Amniotic stem cell (primary cell): Measurements from ENCODE around the gene MAP6D1.
"Not testable (repeated sequence)": the region's sequence is repeated elsewhere in the genome, so short reads cannot be mapped to it uniquely, and the experiment has no call there.

ENCODE experiments used
- DNase-seq: peaks from one replicate; lab custom pipeline; 2025; lab: John Stamatoyannopoulos, UW

Gene MAP6D1

GRCh38 chr3:183799461-183799860 is 25.9 kb downstream of the MAP6D1 start:
- DNase-seq, result no peak

DNA sequence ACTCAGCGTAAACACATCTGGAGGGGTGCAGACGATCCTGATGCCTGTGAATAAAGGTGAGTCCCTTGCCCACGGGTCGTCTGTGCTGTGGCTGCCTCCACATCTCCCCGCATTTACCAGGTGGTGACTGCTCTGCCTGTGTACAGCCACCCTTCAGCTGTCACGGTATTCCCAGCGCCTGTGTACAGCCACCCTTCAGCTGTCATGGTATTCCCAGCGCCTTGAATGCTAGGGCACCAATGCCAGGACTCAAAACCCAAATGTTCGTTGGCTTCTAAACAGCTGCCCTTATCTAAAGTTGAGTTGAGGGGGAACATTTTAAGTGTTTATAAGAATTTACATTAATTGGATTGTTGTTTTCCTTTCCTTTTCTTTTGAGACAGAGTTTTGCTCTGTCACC is 27.4 kb downstream of the MAP6D1 start:
- DNase-seq, result no peak

GRCh38 chr3:183796372-183796771 is 29.0 kb downstream of the MAP6D1 start:
- no peak for DNase-seq

DNA sequence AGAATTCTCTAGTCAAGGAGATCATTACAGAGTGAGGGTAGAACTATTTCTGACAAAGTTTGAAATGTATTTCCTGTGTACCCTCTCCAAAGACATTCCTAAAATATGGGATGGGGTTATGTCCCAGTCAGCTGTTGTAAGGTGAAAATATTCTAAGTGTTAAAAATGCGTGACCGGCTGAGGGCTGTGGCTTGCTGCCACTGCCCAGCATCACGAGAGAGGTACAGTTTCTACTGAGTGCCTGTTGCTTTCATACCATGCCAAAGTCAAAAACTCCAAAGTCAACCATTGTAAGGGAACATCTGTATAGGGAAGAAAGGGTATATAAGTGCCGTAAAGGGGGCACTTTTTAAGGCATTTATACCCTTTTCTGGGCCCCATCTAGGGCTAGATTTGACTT is 30.9 kb downstream of the MAP6D1 start:
- DNase-seq, result no peak

GRCh38 chr3:183792976-183793375 is 32.4 kb downstream of the MAP6D1 start:
- no peak for DNase-seq

GRCh38 chr3:183790700-183791099 is 34.7 kb downstream of the MAP6D1 start:
- no peak for DNase-seq

DNA sequence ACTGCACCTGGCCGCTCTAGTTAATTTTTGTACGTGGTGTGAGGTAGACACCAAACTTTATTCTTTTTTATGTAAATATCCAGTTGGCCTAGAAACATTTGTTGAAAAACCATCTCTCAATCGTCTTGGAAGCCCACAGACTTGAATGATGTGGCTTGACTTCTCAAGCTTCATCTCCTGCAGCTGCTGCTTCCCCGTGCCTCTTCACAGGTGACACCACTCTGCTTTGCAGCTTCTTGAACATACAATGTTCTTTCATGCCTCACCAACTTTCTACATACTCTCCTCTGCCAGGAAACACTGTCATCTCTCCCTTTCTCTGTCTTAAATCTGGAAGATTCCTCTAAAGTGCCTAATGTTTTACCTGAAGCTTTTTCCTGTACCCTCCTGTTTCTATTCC is 35.6 kb downstream of the MAP6D1 start:
- no peak for DNase-seq

DNA sequence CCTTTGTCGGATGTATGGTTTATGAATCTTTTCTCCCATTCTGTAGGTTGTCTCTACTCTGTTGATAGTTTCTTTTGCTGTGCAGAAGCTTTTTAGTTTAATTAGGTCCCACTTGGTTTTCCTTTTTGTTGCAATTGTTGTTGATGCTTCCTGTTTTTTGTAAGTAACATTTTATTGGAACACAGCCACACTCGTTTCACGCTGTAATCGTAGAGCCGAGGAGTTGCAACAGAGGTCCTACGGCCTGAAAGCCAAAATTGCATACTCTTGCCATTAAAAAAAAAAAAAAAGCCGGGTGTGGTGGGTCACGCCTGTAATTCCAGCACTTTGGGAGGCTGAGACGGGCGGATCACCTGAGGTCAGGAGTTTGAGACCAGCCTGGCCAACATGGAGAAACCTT is 40.9 kb downstream of the MAP6D1 start:
- DNase-seq, result not testable (repeated sequence)

GRCh38 chr3:183782576-183783276 is 42.7 kb downstream of the MAP6D1 start:
- no peak for DNase-seq

DNA sequence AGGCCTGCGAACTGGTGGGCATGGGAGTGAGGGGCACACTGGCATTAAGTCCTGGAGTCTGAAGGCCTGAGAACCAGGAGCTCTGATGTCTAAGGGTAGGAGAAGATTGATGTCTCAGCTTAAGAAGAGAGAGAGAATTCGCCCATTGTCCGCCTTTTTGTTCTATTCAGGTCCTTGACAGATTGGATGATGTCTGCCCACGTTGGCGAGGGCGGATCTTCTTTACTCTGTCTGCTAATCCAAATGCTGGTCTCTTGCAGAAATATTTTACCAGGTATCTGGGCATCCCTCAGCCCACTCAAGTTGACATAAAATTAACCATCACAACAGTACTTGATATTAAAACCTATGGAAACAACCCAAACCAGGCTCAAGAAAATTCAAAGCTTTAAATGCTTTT is 44.1 kb downstream of the MAP6D1 start:
- DNase-seq, result no peak

- DNase-seq, result no peak
These were observed 45.4 kb downstream of the MAP6D1 start for GRCh38 chr3:183779896-183780465.

DNA sequence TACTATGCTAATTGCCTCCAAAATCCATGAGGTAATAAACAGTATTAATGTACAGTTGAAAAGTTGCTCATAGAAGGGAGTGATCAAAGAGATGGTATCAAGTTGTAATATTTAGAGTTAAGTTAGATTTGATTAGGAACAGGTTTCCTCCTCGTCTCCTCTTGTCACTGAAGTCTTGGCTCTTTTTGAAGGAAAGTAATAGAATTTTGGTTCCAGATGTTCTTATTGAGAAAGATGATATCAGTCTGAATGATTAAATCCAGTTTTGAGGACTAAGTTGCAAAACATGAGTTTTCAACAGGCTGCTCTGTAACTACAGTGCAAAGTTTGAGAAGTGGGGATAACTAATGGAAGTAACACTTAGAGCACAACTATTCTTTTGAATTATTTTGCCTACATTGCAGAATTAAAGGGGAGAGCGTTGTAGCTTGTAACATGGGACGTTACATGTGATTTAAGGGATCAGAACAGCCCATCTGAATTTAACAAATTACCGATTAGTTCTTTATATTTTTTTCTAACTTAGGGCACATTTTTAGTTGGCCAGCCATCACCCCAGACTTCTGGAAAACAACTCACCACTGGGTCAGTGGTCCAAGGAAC is 48.3 kb downstream of the MAP6D1 start:
- DNase-seq, result no peak

DNA sequence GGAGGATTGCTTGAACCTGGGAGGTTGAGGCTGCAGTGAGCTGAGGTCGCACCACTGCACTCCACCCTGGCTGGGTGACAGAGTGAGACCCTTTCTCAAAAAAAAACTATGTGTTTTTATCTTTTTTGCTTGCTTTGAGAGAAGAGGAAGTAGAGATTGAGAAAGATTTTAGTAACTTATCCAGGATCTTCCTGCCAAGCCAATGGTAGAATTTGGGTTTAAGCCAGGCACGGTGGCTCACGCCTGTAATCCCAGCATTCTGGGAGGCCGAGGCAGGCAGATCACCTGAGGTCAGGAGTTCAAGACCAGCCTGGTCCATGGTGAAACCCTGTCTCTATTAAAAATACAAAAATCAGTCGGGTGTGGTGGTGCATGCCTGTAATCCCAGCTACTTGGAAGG is 48.9 kb downstream of the MAP6D1 start:
- not testable (repeated sequence) for DNase-seq

GRCh38 chr3:183775781-183776180 is 49.6 kb downstream of the MAP6D1 start:
- DNase-seq, result no peak

GRCh38 chr3:183774631-183775030 is 50.7 kb downstream of the MAP6D1 start:
- DNase-seq, result no peak

- DNase-seq, result no peak
These were observed 55.9 kb downstream of the MAP6D1 start for GRCh38 chr3:183769453-183769852.

DNA sequence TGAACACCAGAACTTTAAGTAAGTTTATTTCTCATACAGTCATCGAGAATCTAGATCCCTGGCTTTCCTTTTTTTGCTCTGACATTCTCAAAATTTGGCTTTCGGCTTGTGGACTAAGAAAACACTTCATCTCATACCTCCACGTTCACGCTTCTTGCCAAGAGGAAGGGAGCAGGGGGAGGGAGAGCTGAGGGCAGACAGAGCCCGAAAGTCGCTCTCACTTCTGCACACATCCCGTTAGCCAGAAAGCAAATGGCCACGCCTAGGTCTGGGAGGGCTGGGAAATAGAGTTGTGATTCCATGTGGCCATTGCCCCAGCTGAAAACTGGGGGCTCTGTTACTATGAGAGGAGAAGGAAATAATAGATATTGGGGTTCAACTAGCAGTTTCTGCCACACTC is 57.3 kb downstream of the MAP6D1 start:
- DNase-seq, result no peak

- DNase-seq, result no peak
These were observed 58.4 kb downstream of the MAP6D1 start for GRCh38 chr3:183766745-183767606.

DNA sequence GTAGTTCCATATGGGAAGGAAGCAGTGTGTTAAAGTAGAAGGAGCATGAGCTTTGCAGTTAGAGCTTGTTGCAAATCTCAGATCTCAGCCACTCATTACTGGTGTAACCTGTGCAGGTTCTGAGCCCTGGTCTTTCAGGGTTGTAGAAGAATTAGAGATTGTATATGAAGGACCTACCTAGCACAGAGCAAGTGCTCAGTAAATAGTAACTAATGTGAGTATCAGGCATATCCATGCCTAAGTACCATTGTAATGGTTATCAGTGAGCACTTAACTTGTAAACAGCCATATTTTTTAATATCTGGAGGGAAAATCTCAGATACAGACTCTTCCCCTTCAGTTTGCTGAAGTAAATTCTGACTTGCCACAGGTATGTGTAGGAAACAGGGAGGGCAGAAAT is 59.3 kb downstream of the MAP6D1 start:
- no peak for DNase-seq
